SK-N-SH treated with all-trans-retinoic acid at 6 μM for 48 hours (cell line): ENCODE data around the gene SNTB2.

Experiments
- ATAC-seq: fragments of 200-7000 bp; cut with Tn5 transposase; 3 replicates; pipeline ENCODE4 v1.9.1; 2020; ENCODE audit warnings: mild to moderate bottlenecking, moderate library complexity
- ARNTL ChIP-seq: fragments of 450-650 bp; formaldehyde crosslinking; IDR thresholded peaks from 2 replicates; pipeline ENCODE4 v1.5.0; 2020; ENCODE audit warnings: low read depth, mild to moderate bottlenecking, moderate library complexity, borderline replicate concordance
- BACH2 ChIP-seq: fragments of 250-450 bp; sonication (Bioruptor Pico); IDR thresholded peaks from 2 replicates; pipeline ENCODE4 v1.9.0; 2021; ENCODE audit warnings: mild to moderate bottlenecking, borderline replicate concordance
- CSDC2 ChIP-seq: fragments of 250-450 bp; sonication (Bioruptor Pico); IDR thresholded peaks from 2 replicates; pipeline ENCODE4 v1.5.0; 2020; ENCODE audit warnings: mild to moderate bottlenecking, moderate library complexity
- ESRRG ChIP-seq: fragments of 250-450 bp; sonication (Bioruptor Pico); IDR thresholded peaks from 2 replicates; pipeline ENCODE4 v1.6.1; 2021; ENCODE audit warnings: mild to moderate bottlenecking
- GLIS3 ChIP-seq: fragments of 250-450 bp; sonication (Bioruptor Pico); IDR thresholded peaks from 2 replicates; pipeline ENCODE4 v1.5.0; 2020; ENCODE audit warnings: mild to moderate bottlenecking, moderate library complexity
- ISL1 ChIP-seq: fragments of 250-450 bp; sonication (Bioruptor Pico); IDR thresholded peaks from 2 replicates; pipeline ENCODE4 v2.1.2; 2022; ENCODE audit warnings: mild to moderate bottlenecking, moderate library complexity
- OSR1 ChIP-seq: fragments of 250-450 bp; sonication (Bioruptor Pico); IDR thresholded peaks from 2 replicates; pipeline ENCODE4 v1.8.0; 2022; ENCODE audit warnings: moderate library complexity, mild to moderate bottlenecking, inconsistent platforms
- POU6F1 ChIP-seq: fragments of 250-450 bp; sonication (Bioruptor Pico); IDR thresholded peaks from 2 replicates; pipeline ENCODE4 v1.8.0; 2021; ENCODE audit warnings: low read depth, mild to moderate bottlenecking, moderate library complexity, borderline replicate concordance
- PPARA ChIP-seq: fragments of 250-450 bp; sonication (Bioruptor Pico); IDR thresholded peaks from 2 replicates; pipeline ENCODE4 v1.5.0; 2020; ENCODE audit warnings: mild to moderate bottlenecking, borderline replicate concordance
- RARB ChIP-seq: fragments of 250-450 bp; sonication (Bioruptor Pico); IDR thresholded peaks from 2 replicates; pipeline ENCODE4 v1.8.0; 2021; ENCODE audit warnings: mild to moderate bottlenecking, moderate library complexity
- SNAI2 ChIP-seq: fragments of 250-450 bp; sonication (Bioruptor Pico); IDR thresholded peaks from 2 replicates; pipeline ENCODE4 v1.5.0; 2020; ENCODE audit warnings: mild to moderate bottlenecking, moderate library complexity
- TCF4 ChIP-seq: fragments of 250-450 bp; sonication (Bioruptor Pico); IDR thresholded peaks from 2 replicates; pipeline ENCODE4 v1.8.0; 2021; ENCODE audit warnings: mild to moderate bottlenecking, moderate library complexity, borderline replicate concordance
- TOX ChIP-seq: fragments of 250-450 bp; sonication (Bioruptor Pico); IDR thresholded peaks from 2 replicates; pipeline ENCODE4 v1.8.0; 2021; ENCODE audit warnings: mild to moderate bottlenecking, moderate library complexity, borderline replicate concordance
- ZC3H10 ChIP-seq: fragments of 250-450 bp; sonication (Bioruptor Pico); IDR thresholded peaks from 2 replicates; pipeline ENCODE4 v1.5.1; 2021; ENCODE audit warnings: mild to moderate bottlenecking, moderate library complexity
- ZFP3 ChIP-seq: fragments of 250-450 bp; sonication (Bioruptor Pico); IDR thresholded peaks from 2 replicates; pipeline ENCODE4 v1.5.0; 2020; ENCODE audit warnings: mild to moderate bottlenecking, moderate library complexity
- ZFP30 ChIP-seq: fragments of 450-650 bp; formaldehyde crosslinking; IDR thresholded peaks from 2 replicates; pipeline ENCODE4 v1.5.0; 2022; ENCODE audit warnings: mild to moderate bottlenecking, moderate library complexity
- ZNF565 ChIP-seq: fragments of 450-650 bp; formaldehyde crosslinking; conservative IDR thresholded peaks from 2 replicates; pipeline ENCODE4 v1.5.0; 2020; ENCODE audit warnings: low read depth, mild to moderate bottlenecking, moderate library complexity
- ZNF70 ChIP-seq: fragments of 450-650 bp; formaldehyde crosslinking; IDR thresholded peaks from 2 replicates; pipeline ENCODE4 v1.5.0; 2020; ENCODE audit warnings: mild to moderate bottlenecking, moderate library complexity
- ZNF8 ChIP-seq: fragments of 450-650 bp; formaldehyde crosslinking; IDR thresholded peaks from 2 replicates; pipeline ENCODE4 v1.5.0; 2020; ENCODE audit warnings: mild to moderate bottlenecking, moderate library complexity
- TF ChIP-seq, protein P1 (sequence below): fragments of 250-450 bp; sonication (Bioruptor Pico); IDR thresholded peaks from 2 replicates; pipeline ENCODE4 v1.5.0; 2020; ENCODE audit warnings: mild to moderate bottlenecking, moderate library complexity
- TF ChIP-seq, protein P2 (sequence below): fragments of 250-450 bp; sonication (Bioruptor Pico); IDR thresholded peaks from 2 replicates; pipeline ENCODE4 v1.8.0; 2020; ENCODE audit warnings: mild to moderate bottlenecking, moderate library complexity, borderline replicate concordance

The SNTB2 gene

GRCh38 chr16:69267633-69268032, 80.7 kb downstream of the SNTB2 start (continued):
- TF ChIP-seq, protein P1, sequence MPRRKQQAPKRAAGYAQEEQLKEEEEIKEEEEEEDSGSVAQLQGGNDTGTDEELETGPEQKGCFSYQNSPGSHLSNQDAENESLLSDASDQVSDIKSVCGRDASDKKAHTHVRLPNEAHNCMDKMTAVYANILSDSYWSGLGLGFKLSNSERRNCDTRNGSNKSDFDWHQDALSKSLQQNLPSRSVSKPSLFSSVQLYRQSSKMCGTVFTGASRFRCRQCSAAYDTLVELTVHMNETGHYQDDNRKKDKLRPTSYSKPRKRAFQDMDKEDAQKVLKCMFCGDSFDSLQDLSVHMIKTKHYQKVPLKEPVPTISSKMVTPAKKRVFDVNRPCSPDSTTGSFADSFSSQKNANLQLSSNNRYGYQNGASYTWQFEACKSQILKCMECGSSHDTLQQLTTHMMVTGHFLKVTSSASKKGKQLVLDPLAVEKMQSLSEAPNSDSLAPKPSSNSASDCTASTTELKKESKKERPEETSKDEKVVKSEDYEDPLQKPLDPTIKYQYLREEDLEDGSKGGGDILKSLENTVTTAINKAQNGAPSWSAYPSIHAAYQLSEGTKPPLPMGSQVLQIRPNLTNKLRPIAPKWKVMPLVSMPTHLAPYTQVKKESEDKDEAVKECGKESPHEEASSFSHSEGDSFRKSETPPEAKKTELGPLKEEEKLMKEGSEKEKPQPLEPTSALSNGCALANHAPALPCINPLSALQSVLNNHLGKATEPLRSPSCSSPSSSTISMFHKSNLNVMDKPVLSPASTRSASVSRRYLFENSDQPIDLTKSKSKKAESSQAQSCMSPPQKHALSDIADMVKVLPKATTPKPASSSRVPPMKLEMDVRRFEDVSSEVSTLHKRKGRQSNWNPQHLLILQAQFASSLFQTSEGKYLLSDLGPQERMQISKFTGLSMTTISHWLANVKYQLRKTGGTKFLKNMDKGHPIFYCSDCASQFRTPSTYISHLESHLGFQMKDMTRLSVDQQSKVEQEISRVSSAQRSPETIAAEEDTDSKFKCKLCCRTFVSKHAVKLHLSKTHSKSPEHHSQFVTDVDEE, result no peak
- TF ChIP-seq, protein P2, sequence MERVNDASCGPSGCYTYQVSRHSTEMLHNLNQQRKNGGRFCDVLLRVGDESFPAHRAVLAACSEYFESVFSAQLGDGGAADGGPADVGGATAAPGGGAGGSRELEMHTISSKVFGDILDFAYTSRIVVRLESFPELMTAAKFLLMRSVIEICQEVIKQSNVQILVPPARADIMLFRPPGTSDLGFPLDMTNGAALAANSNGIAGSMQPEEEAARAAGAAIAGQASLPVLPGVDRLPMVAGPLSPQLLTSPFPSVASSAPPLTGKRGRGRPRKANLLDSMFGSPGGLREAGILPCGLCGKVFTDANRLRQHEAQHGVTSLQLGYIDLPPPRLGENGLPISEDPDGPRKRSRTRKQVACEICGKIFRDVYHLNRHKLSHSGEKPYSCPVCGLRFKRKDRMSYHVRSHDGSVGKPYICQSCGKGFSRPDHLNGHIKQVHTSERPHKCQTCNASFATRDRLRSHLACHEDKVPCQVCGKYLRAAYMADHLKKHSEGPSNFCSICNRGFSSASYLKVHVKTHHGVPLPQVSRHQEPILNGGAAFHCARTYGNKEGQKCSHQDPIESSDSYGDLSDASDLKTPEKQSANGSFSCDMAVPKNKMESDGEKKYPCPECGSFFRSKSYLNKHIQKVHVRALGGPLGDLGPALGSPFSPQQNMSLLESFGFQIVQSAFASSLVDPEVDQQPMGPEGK (CRISPR knock-in tag), result no peak
- TF ChIP-seq ZC3H10 (CRISPR knock-in tag), result no peak
- TF ChIP-seq RARB (CRISPR knock-in tag), result no peak
- no peak for TF ChIP-seq ZNF70 (CRISPR knock-in tag)
- no peak for TF ChIP-seq ARNTL (CRISPR knock-in tag)
- no peak for TF ChIP-seq OSR1 (CRISPR knock-in tag)
- TF ChIP-seq ESRRG, result no peak
- no peak for TF ChIP-seq TCF4 (CRISPR knock-in tag)

- ATAC-seq, result no peak
- TF ChIP-seq RARB (CRISPR knock-in tag), result no peak
- no peak for TF ChIP-seq ZNF70 (CRISPR knock-in tag)
- TF ChIP-seq ZNF8, result no peak
- TF ChIP-seq OSR1 (CRISPR knock-in tag), result no peak
- no peak for TF ChIP-seq GLIS3 (CRISPR knock-in tag)
- no peak for TF ChIP-seq ESRRG
- TF ChIP-seq CSDC2 (CRISPR knock-in tag), result no peak
- TF ChIP-seq ZNF565 (CRISPR knock-in tag), result no peak
- no peak for TF ChIP-seq TOX
- no peak for TF ChIP-seq PPARA (CRISPR knock-in tag)
- TF ChIP-seq ZC3H10 (CRISPR knock-in tag), result no peak
- TF ChIP-seq, protein P1, result no peak
- TF ChIP-seq ISL1 (CRISPR knock-in tag), result no peak
- TF ChIP-seq BACH2 (CRISPR knock-in tag), result no peak
- TF ChIP-seq SNAI2, result no peak
- TF ChIP-seq, protein P2 (CRISPR knock-in tag), result no peak
- TF ChIP-seq ZFP3 (CRISPR knock-in tag), result no peak
- no peak for TF ChIP-seq ZFP30 (CRISPR knock-in tag)
- no peak for TF ChIP-seq POU6F1 (CRISPR knock-in tag)
Measured at GRCh38 chr16:69270395-69270794, 83.4 kb downstream of the SNTB2 start.
